PC-3 (cell line): Measurements from ENCODE around the gene NFYC.

ENCODE experiments used
- EZH2 ChIP-seq: fragments of 300-600 bp; sonication (generic); IDR thresholded peaks from one replicate; pipeline ENCODE4 v1.6.1; 2017; ENCODE audit warnings: antibody characterized with exemption, mild to moderate bottlenecking, low read length; ENCODE audit not compliant: unreplicated experiment
- TF ChIP-seq, protein P1 (sequence below): fragments of 300-600 bp; sonication (generic); conservative IDR thresholded peaks from 2 replicates; pipeline ENCODE4 v1.5.1; 2017; ENCODE audit warnings: antibody characterized with exemption, low read depth, mild to moderate bottlenecking, low read length

GRCh38 chr1:40762144-40762923 is 70.8 kb downstream of the NFYC start:
- TF ChIP-seq, protein P1, sequence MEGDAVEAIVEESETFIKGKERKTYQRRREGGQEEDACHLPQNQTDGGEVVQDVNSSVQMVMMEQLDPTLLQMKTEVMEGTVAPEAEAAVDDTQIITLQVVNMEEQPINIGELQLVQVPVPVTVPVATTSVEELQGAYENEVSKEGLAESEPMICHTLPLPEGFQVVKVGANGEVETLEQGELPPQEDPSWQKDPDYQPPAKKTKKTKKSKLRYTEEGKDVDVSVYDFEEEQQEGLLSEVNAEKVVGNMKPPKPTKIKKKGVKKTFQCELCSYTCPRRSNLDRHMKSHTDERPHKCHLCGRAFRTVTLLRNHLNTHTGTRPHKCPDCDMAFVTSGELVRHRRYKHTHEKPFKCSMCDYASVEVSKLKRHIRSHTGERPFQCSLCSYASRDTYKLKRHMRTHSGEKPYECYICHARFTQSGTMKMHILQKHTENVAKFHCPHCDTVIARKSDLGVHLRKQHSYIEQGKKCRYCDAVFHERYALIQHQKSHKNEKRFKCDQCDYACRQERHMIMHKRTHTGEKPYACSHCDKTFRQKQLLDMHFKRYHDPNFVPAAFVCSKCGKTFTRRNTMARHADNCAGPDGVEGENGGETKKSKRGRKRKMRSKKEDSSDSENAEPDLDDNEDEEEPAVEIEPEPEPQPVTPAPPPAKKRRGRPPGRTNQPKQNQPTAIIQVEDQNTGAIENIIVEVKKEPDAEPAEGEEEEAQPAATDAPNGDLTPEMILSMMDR: no peak
- no peak for TF ChIP-seq EZH2
